Measurements from ENCODE around the gene CTRL. TPM values are rescaled to one million over a fixed set of nuclear protein-coding genes. Genes with fewer than 3 reads are reported as not detected.

The CTRL gene
- total RNA-seq, 1 experiment from 2014 or later, result 2.0 TPM

DNA sequence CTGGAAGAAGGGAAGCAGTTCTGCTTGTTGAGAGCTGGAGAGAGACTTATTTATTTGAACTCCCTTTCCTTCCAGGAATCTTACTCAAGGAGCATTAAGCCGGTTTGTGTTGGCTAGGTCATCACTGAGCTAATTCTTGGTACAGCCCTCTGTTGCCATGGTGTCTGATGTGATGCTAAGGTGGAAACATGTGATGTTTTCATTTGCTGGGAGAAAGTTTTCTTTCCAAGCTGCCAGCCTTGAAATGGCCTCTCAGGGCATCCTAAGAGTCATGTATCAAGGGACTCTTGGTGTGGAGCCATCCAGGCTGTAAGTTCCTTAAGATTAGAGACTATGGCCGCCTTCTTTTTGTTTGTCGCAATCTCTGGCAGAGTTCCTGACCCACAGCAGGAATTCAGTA, 34.4 kb downstream of the CTRL start:
- H3K27ac ChIP-seq (ENCODE audit: low read length), result no peak overlapping the region
- in situ Hi-C loops (cut with HindIII; ENCODE audit: low pct_unique_long_range_greater_than_20kb, low sequenced_read_pairs) (no loop called here), intact Hi-C loops (cut with micrococcal nuclease; ENCODE audit: unreplicated experiment) (no loop called here)
- DNase-seq (ENCODE audit: low read depth, low spot score) (no peak), ATAC-seq (no peak)
- H3K27me3 ChIP-seq (ENCODE audit: control insufficient read depth, insufficient read depth, low read length), result no peaks in the 10 kb centered on the region
- BruUV-seq (replicated peaks), result no TSS peak
- no peak overlapping the region for H3K4me3 ChIP-seq (ENCODE audit: low read depth in 2 of 2, low read length in 2 of 2)
- no peaks in the 10 kb centered on the region for H3K4me1 ChIP-seq (ENCODE audit: control insufficient read depth, insufficient read depth, low read length)
- CTCF ChIA-PET, result interaction anchor here (0.6 to 0.9 kb wide), 2 partner anchors 45 to 144 kb away, joined by 3 read pairs; no protein-coding TSS in a partner anchor
- TF ChIP-seq SIN3A (IDR thresholded peaks at IDR 0.05; ENCODE audit: borderline replicate concordance, insufficient read depth, low read depth, low read length) (no peak), TCF7L2 (IDR thresholded peaks at IDR 0.05; ENCODE audit: low read depth, low read length) (no peak), POLR2AphosphoS5 (IDR thresholded peaks at IDR 0.05; ENCODE audit: low read depth, low read length) (no peak)
- TF ChIP-seq, protein P1, sequence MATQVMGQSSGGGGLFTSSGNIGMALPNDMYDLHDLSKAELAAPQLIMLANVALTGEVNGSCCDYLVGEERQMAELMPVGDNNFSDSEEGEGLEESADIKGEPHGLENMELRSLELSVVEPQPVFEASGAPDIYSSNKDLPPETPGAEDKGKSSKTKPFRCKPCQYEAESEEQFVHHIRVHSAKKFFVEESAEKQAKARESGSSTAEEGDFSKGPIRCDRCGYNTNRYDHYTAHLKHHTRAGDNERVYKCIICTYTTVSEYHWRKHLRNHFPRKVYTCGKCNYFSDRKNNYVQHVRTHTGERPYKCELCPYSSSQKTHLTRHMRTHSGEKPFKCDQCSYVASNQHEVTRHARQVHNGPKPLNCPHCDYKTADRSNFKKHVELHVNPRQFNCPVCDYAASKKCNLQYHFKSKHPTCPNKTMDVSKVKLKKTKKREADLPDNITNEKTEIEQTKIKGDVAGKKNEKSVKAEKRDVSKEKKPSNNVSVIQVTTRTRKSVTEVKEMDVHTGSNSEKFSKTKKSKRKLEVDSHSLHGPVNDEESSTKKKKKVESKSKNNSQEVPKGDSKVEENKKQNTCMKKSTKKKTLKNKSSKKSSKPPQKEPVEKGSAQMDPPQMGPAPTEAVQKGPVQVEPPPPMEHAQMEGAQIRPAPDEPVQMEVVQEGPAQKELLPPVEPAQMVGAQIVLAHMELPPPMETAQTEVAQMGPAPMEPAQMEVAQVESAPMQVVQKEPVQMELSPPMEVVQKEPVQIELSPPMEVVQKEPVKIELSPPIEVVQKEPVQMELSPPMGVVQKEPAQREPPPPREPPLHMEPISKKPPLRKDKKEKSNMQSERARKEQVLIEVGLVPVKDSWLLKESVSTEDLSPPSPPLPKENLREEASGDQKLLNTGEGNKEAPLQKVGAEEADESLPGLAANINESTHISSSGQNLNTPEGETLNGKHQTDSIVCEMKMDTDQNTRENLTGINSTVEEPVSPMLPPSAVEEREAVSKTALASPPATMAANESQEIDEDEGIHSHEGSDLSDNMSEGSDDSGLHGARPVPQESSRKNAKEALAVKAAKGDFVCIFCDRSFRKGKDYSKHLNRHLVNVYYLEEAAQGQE (IDR thresholded peaks at IDR 0.05; ENCODE audit: insufficient read depth in 1 of 2, low read depth in 2 of 2, low read length in 1 of 2), result no peak
- TF ChIP-seq, protein P2, sequence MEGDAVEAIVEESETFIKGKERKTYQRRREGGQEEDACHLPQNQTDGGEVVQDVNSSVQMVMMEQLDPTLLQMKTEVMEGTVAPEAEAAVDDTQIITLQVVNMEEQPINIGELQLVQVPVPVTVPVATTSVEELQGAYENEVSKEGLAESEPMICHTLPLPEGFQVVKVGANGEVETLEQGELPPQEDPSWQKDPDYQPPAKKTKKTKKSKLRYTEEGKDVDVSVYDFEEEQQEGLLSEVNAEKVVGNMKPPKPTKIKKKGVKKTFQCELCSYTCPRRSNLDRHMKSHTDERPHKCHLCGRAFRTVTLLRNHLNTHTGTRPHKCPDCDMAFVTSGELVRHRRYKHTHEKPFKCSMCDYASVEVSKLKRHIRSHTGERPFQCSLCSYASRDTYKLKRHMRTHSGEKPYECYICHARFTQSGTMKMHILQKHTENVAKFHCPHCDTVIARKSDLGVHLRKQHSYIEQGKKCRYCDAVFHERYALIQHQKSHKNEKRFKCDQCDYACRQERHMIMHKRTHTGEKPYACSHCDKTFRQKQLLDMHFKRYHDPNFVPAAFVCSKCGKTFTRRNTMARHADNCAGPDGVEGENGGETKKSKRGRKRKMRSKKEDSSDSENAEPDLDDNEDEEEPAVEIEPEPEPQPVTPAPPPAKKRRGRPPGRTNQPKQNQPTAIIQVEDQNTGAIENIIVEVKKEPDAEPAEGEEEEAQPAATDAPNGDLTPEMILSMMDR (IDR thresholded peaks at IDR 0.05), result no peak
- POLR2A ChIA-PET, result interaction anchor here (0.6 kb wide), 1 partner anchor 160 kb away, joined by 5 read pairs; no protein-coding TSS in a partner anchor
- H3K36me3 ChIP-seq (ENCODE audit: control insufficient read depth, insufficient read depth, low read length), result no peaks in the 10 kb centered on the region; the same call in 1 of the 2 replicates
- no peaks in the 10 kb centered on the region for H3K9me3 ChIP-seq (ENCODE audit: control insufficient read depth, insufficient read depth, low read depth, low read length)

DNA sequence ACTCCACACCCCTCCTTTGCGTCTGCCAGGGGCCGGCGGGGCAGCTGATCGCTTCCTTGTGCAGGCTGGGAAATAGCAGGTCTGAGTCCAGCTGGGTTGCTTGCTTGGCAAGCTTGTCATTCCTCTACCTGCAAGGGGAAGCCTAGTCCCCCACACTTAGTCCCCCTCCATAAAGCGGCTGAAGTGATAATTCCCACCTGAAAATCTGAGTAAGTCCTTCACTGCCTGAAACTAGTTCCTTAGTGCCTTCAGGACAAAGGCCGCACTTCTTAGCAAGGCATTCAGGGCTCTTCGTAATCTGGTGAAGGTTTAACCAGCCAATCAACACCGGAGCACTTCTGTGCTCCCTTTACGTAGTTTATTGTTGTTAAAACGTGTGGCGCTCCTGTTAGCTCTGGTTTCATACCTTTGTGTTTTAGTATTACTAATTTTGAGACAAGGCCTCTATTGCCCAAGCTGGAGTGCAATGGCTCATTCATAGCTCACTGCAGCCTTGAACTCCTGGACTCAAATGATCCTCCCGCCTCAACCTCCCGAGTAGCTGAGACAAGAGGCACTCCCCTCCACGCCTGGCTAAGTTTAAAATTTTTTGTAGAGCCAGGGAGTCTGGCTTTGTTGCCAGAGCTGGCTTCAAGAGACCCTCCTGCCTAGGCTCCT, 37.8 kb downstream of the CTRL start:
- BruUV-seq (replicated peaks), result TSS peak; percentile 76
- TF ChIP-seq, protein P1 (IDR thresholded peaks at IDR 0.05; ENCODE audit: insufficient read depth in 1 of 2, low read depth in 2 of 2, low read length in 1 of 2), result no peak
- TF ChIP-seq POLR2AphosphoS5 (IDR thresholded peaks at IDR 0.05; ENCODE audit: low read depth, low read length), result no peak
- ATAC-seq (no peak), DNase-seq (ENCODE audit: low read depth, low spot score) (no peak)
- no peaks in the 10 kb centered on the region for H3K4me1 ChIP-seq (ENCODE audit: control insufficient read depth, insufficient read depth, low read length)
- peak overlapping the region; percentile 86 for H3K27ac ChIP-seq (ENCODE audit: low read length)
- ChIA-PET CTCF (no interaction called here), POLR2A (no interaction called here)
- no peaks in the 10 kb centered on the region; the same call in 1 of the 2 replicates for H3K36me3 ChIP-seq (ENCODE audit: control insufficient read depth, insufficient read depth, low read length)
- no peaks in the 10 kb centered on the region for H3K27me3 ChIP-seq (ENCODE audit: control insufficient read depth, insufficient read depth, low read length)
- in situ Hi-C loops (cut with HindIII; ENCODE audit: low pct_unique_long_range_greater_than_20kb, low sequenced_read_pairs), result no loop called here
- peak overlapping the region; percentile 80 to 83 for H3K4me3 ChIP-seq (ENCODE audit: low read depth in 2 of 2, low read length in 2 of 2)
- H3K9me3 ChIP-seq (ENCODE audit: control insufficient read depth, insufficient read depth, low read depth, low read length), result no peaks in the 10 kb centered on the region
- intact Hi-C loops (cut with micrococcal nuclease; ENCODE audit: unreplicated experiment), result no loop called here
